Colonic mucosa (tissue), 4 donors: Measurements from ENCODE around the gene TPGS2. TPM values are rescaled to one million over a fixed set of nuclear protein-coding genes. Genes with fewer than 3 reads are reported as not detected.

ENCODE experiments used
- DNase-seq: peaks from one replicate; pipeline ENCODE4 v3.0.0-alpha.2; 2020
- H3K27ac ChIP-seq: fragments of 200-600 bp; one replicate; pipeline ENCODE4 v1.8.0; 2021
- H3K27me3 ChIP-seq: fragments of 200-600 bp; one replicate; pipeline ENCODE4 v1.8.0; 2021
- H3K36me3 ChIP-seq: fragments of 200-600 bp; one replicate; pipeline ENCODE4 v1.8.0; 2021
- H3K4me1 ChIP-seq: fragments of 200-600 bp; one replicate; pipeline ENCODE4 v1.8.0; 2021; ENCODE audit warnings: mild to moderate bottlenecking
- H3K4me3 ChIP-seq: fragments of 200-600 bp; one replicate; pipeline ENCODE4 v1.8.0; 2021
- H3K9ac ChIP-seq, 2 donors: one replicate each; pipeline ENCODE4 v1.7.0; 2013; ENCODE audit warnings: control low read depth in 2 of 2, low read depth in 2 of 2, low read length in 2 of 2
- H3K9me3 ChIP-seq: fragments of 200-600 bp; one replicate; pipeline ENCODE4 v1.8.0; 2021
- intact Hi-C: fragments of 100-400 bp; cut with DNase I; formaldehyde crosslinking; loops from one replicate; pipeline ENCODE4 v1.14.1; 2022
- total RNA-seq, 2 donors: library from RNA; stranded (reverse); fragmentation: NEBNext Ultra II Directional in 1 of 2; extraction: Animal tissue kit (Norgen Biotek cat#: 25700) in 1 of 2; gene quantifications; one replicate each; pipeline ENCODE4 v1.2.1, GENCODE V29; 2021
- TF ChIP-seq, protein P1 (sequence below): fragments of 200-600 bp; IDR thresholded peaks from one replicate; pipeline ENCODE4 v1.8.0; 2022; ENCODE audit warnings: antibody characterized with exemption, mild to moderate bottlenecking
- donor health status: healthy.
- donor health status: DM: no; HTN: no; CAD: no.
- donor health status: DM: no; HTN: no; CAD: no.

TPGS2 gene
- total RNA-seq, 2 donors from 2014 or later: 51.8 to 79.2 TPM

DNA sequence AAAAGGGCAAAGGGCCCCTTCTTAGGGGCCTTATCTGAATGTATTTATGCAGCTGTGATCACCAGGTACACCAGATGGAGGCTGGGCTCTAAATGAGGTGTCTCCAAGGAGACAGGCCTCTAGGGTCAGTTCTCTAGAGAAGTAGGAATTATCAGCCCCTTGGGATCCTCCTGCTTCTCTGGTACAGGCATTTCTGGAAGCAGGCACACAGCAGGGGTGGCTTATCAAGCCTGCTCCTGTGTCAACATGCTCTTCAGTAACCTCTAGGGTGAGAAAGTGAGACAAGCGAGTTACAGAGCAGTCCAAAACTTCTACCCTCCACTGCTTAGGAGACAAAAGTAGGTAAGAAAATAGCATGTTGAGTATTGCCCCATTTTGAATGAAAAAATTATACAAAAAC lies 13.8 kb downstream of the TPGS2 start:
- no peaks in the 10 kb centered on the region for H3K36me3 ChIP-seq
- no peak for DNase-seq
- H3K4me3 ChIP-seq: no peak overlapping the region
- TF ChIP-seq, protein P1, sequence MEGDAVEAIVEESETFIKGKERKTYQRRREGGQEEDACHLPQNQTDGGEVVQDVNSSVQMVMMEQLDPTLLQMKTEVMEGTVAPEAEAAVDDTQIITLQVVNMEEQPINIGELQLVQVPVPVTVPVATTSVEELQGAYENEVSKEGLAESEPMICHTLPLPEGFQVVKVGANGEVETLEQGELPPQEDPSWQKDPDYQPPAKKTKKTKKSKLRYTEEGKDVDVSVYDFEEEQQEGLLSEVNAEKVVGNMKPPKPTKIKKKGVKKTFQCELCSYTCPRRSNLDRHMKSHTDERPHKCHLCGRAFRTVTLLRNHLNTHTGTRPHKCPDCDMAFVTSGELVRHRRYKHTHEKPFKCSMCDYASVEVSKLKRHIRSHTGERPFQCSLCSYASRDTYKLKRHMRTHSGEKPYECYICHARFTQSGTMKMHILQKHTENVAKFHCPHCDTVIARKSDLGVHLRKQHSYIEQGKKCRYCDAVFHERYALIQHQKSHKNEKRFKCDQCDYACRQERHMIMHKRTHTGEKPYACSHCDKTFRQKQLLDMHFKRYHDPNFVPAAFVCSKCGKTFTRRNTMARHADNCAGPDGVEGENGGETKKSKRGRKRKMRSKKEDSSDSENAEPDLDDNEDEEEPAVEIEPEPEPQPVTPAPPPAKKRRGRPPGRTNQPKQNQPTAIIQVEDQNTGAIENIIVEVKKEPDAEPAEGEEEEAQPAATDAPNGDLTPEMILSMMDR: no peak
- no peak overlapping the region for H3K27ac ChIP-seq
- no peaks in the 10 kb centered on the region for H3K27me3 ChIP-seq
- intact Hi-C loops: no loop called here
- no peaks in the 10 kb centered on the region for H3K9me3 ChIP-seq
- no peak overlapping the region for H3K9ac ChIP-seq
- H3K4me1 ChIP-seq: no peaks in the 10 kb centered on the region

DNA sequence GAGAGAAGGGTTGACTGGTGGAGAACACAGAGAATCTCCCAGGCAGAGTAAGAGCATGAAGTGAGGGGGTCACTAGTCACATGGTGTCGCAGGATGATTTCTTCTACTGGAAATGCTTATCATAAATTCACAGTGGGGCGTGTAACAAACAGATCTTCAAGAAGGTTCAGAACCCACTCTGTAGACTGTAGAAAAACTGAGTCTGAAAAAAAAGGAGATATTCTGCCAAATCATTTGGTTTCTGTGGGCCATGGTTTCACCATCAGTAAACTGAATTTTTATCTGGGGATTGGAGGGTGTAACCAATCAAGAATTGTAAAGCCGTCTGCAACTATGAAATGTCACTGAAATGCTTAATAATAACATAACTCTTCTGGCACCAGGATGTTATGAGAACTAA lies 15.0 kb downstream of the TPGS2 start:
- no peaks in the 10 kb centered on the region for H3K36me3 ChIP-seq
- no peaks in the 10 kb centered on the region for H3K9me3 ChIP-seq
- H3K9ac ChIP-seq: no peak overlapping the region
- H3K4me3 ChIP-seq: no peak overlapping the region
- intact Hi-C loops: no loop called here
- no peak overlapping the region for H3K27ac ChIP-seq
- TF ChIP-seq, protein P1: no peak
- DNase-seq: no peak
- no peaks in the 10 kb centered on the region for H3K27me3 ChIP-seq
- H3K4me1 ChIP-seq: no peaks in the 10 kb centered on the region

DNA sequence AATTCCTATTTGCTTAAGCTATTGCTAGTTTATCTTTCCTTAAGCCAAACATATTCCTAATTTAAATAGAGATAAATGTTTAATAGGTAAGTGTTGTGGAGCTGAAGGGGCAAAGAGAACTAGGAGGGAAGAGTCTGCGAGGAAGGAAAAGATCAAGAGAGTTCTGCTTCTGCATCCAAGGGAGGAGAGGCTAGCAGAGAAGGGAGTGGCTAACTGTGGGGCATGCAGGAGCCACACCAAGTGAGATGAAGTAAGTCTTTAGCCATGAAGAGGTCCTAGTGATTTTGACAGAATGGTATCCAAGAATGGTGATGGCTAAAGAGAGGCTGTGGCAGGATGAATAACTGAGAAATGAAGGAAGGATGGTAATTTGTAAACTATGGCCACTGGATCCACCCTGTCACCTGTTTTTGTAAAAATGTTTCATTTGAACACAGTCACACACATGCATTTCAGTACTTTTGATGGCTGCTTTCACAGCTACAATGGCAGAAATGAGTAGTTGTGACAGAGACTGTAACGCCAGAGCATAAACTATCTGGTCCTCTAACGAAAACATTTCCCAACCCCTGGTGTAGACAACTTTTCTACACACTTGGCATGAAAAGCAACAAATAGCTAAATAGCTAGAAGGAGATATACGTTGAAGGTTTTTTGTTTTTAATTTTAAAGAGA lies 15.6 kb downstream of the TPGS2 start:
- H3K27ac ChIP-seq: no peak overlapping the region
- H3K4me3 ChIP-seq: no peak overlapping the region
- no peaks in the 10 kb centered on the region for H3K9me3 ChIP-seq
- H3K4me1 ChIP-seq: no peaks in the 10 kb centered on the region
- no peak for DNase-seq
- no peaks in the 10 kb centered on the region for H3K27me3 ChIP-seq
- H3K9ac ChIP-seq: no peak overlapping the region
- TF ChIP-seq, protein P1: no peak
- intact Hi-C loops: no loop called here
- H3K36me3 ChIP-seq: no peaks in the 10 kb centered on the region

DNA sequence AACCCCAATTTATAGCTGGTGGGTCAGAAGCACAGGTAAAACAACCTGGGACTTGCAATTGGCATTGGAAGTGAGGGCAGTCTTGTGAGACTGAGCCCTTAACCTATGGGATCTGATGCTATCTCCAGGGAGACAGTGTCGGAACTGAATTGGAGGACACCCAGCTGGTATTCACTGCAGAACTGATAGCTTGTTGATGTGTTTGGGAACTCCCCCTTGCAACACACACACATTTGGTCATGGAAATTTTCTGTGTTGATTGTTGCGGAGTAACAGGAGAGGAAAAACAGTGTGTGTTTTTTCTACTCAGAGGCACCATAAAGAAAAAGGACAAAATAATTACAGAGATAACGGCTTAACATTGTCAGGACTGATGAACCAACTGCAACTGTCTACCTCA lies 16.1 kb downstream of the TPGS2 start:
- no peak overlapping the region for H3K27ac ChIP-seq
- H3K27me3 ChIP-seq: no peaks in the 10 kb centered on the region
- TF ChIP-seq, protein P1: no peak
- H3K4me1 ChIP-seq: no peaks in the 10 kb centered on the region
- H3K9me3 ChIP-seq: no peaks in the 10 kb centered on the region
- no peak overlapping the region for H3K4me3 ChIP-seq
- no peak for DNase-seq
- H3K36me3 ChIP-seq: no peaks in the 10 kb centered on the region
- intact Hi-C loops: no loop called here
- H3K9ac ChIP-seq: no peak overlapping the region

DNA sequence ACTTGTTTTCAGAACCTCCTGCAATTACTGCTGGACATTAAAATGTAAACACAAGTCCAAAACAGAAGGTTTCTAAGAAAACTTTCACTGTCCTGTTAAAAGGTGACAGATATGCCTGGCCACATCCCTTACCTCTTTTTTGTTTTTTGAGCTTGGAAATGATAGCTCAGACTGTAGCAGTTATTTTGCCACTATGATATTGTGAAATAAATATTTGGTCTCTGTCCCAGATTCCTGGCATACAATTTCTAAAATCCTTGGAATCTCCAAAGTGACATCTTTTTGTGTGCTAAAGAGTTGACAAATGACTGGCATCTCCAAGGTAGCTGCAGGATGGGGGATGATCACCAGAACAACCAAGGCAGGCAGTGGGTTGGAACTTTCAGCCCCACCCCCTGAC lies 16.8 kb downstream of the TPGS2 start:
- H3K27ac ChIP-seq: no peak overlapping the region
- intact Hi-C loops: no loop called here

More for the DNA sequence above, 16.8 kb downstream of the TPGS2 start:
- no peak overlapping the region for H3K4me3 ChIP-seq
- no peak for DNase-seq
- H3K9ac ChIP-seq: no peak overlapping the region
- H3K36me3 ChIP-seq: no peaks in the 10 kb centered on the region
- no peaks in the 10 kb centered on the region for H3K9me3 ChIP-seq
- H3K4me1 ChIP-seq: no peaks in the 10 kb centered on the region
- TF ChIP-seq, protein P1: no peak
- H3K27me3 ChIP-seq: no peaks in the 10 kb centered on the region
